Prostate gland (tissue), 2 donors: ENCODE results near the gene PTPRK. TPM values are rescaled to one million over a fixed set of nuclear protein-coding genes. Genes with fewer than 3 reads are reported as not detected.

ENCODE experiments used
- DNase-seq: peaks from one replicate; pipeline ENCODE4 v3.0.0-alpha.2; 2019; ENCODE audit warnings: low spot score
- H3K27ac ChIP-seq, 2 donors: fragments of 200-600 bp; sonication (generic); 2 replicates each; pipeline ENCODE4 v1.5.1; 2017 to 2019
- H3K27me3 ChIP-seq: fragments of 200-600 bp; sonication (generic); replicated peaks from 2 replicates; pipeline ENCODE4 v1.5.1; 2019; ENCODE audit not compliant: insufficient read depth
- H3K36me3 ChIP-seq, 2 donors: fragments of 200-600 bp; sonication (generic); 1 replicate in 1 of 2; 2 replicates in 1 of 2; pipeline versions ENCODE4 v1.5.1 to v1.8.1; 2017 to 2019
- H3K4me1 ChIP-seq: fragments of 200-600 bp; sonication (generic); replicated peaks from 2 replicates; pipeline ENCODE4 v1.5.1; 2019
- H3K4me3 ChIP-seq, 2 donors: fragments of 200-600 bp; sonication (generic); 2 replicates each; pipeline ENCODE4 v1.5.1; 2017 to 2019
- H3K9me3 ChIP-seq: fragments of 200-600 bp; sonication (generic); 2 replicates; pipeline ENCODE4 v1.5.1; 2017
- CTCF ChIP-seq, 4 experiments: fragments of 200-600 bp in 2 of 4; fragments of 450-650 bp in 2 of 4; sonication (generic) in 2 of 4; IDR thresholded peaks; 1 replicate in 3 of 4; 2 replicates in 1 of 4; pipeline ENCODE4 v1.5.1; 2016 to 2019; ENCODE audit warnings: antibody characterized with exemption in 4 of 4, mild to moderate bottlenecking in 2 of 4, moderate library complexity in 2 of 4
- POLR2A ChIP-seq: fragments of 450-650 bp; IDR thresholded peaks from one replicate; pipeline ENCODE4 v1.6.1; 2016; ENCODE audit warnings: antibody characterized with exemption, mild to moderate bottlenecking
- POLR2AphosphoS5 ChIP-seq: sonication (generic); formaldehyde crosslinking; IDR thresholded peaks from one replicate; pipeline ENCODE4 v1.6.1; 2017; ENCODE audit warnings: antibody characterized with exemption
- WGBS: methylation state at CpG from one replicate; pipeline ENCODE4 v1.1.5; 2018; 5-methylcytosine and 5-hydroxymethylcytosine counted together
- intact Hi-C: fragments of 100-400 bp; cut with DNase I; formaldehyde crosslinking; loops from one replicate; pipeline ENCODE4 v1.14.2; 2022
- total RNA-seq, 2 donors: library from RNA; depleted of rRNA; stranded (reverse); fragments of >200 nt; gene quantifications; one replicate each; pipeline ENCODE4 v1.1.0, GENCODE V29; 2016

The PTPRK gene
- total RNA-seq, 2 donors from 2014 or later = 32.0 to 64.6 TPM

DNA sequence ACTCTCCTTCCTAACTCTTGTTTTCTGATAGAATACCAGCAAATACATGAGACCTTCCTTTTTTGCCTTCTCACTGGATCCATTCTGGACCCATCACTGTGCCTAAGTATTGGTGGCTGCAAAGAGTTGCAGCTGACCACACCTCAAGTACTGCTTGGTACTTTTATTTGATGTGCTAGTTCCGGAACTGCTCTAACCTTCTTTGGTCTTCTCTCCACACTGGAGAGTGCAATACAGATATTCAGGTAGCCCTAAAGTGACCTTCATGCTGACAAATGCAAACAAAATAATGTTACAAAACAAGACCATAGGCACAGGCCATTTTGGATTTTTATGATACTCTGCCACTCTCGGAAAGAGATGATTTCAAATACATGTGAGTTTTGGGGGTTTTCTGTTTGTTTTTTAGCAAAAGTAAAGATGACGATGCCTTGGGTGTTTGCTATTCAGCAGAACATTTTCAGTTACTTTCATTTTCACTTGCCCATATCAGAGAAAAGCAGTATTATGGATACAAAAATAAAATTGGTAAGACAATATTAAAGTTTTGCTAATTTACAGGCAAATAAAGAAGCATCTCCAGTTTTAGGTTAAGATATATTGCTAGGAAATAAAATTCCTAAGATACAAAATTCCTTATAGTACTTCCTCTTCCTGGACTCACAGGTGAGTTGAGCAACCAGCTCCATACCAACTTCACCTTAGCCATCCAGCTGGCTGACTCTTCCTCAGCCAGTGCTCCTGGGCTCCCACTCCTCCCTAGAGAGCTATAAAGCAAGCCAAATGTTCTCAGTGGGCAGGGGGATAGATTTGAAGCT lies 42.0 kb downstream of the PTPRK start:
- no peaks in the 10 kb centered on the region for H3K4me1 ChIP-seq
- H3K9me3 ChIP-seq = no peaks in the 10 kb centered on the region
- intact Hi-C loops = no loop called here
- DNase-seq = no peak
- TF ChIP-seq POLR2A (no peak), POLR2AphosphoS5 (no peak), CTCF (IDR thresholded peaks at IDR 0.05) (no peak)
- 67% methylated on average over 3 of the region's 3 CpGs for WGBS
- H3K36me3 ChIP-seq = no peaks in the 10 kb centered on the region
- H3K27me3 ChIP-seq = no peaks in the 10 kb centered on the region
- H3K4me3 ChIP-seq = no peak overlapping the region
- H3K27ac ChIP-seq = no peak overlapping the region

DNA sequence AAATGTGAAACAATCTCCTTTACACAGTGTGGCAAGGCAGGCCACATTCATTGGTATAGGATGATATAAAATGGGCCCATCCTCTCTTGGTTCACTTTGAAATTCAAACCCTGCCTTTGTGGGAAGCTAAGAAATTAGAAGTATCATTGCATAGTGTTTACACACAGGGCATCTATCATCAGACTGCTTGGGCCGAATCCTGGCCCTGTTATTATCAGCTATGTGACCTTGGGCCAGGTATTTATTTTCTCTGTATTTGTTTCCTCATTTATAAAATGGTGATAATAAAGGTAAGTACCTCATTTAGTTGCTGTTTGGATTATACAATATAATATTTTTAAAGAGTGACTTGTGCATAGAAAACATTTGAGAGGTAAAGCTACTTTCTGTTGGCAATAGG lies 45.5 kb downstream of the PTPRK start:
- TF ChIP-seq CTCF (IDR thresholded peaks at IDR 0.05) = no peak
- no peak for TF ChIP-seq POLR2AphosphoS5
- no peak for TF ChIP-seq POLR2A
- H3K4me1 ChIP-seq = no peaks in the 10 kb centered on the region
- no peaks in the 10 kb centered on the region for H3K27me3 ChIP-seq
- WGBS = 80% methylated on average over 1 of the region's 1 CpG
- no peak for DNase-seq
- intact Hi-C loops = no loop called here
- H3K36me3 ChIP-seq = no peaks in the 10 kb centered on the region
- H3K9me3 ChIP-seq = no peaks in the 10 kb centered on the region
- no peak overlapping the region for H3K4me3 ChIP-seq
- H3K27ac ChIP-seq = no peak overlapping the region

DNA sequence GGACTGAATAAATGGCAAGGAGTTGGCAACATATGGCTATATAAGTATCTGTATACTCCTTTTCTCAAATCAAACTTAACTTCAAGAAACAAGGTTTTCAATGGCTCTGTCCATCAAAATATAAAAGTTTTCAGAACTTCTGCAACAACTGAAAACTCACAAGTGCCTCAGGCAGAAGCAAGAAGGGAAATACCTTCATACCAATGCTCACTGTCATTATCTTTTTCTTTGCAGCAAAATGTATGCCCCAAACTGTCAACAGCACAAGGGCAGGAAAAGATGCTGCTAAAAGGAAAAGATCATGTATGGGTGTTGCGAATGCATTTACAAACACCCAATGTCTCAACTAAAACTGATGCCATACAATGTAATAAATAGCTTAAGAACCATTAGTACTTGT lies 45.9 kb downstream of the PTPRK start:
- 95% methylated on average over 1 of the region's 1 CpG for WGBS
- no peaks in the 10 kb centered on the region for H3K27me3 ChIP-seq
- no peak overlapping the region for H3K4me3 ChIP-seq
- intact Hi-C loops = no loop called here
- TF ChIP-seq POLR2A (no peak), CTCF (IDR thresholded peaks at IDR 0.05) (no peak), POLR2AphosphoS5 (no peak)
- no peaks in the 10 kb centered on the region for H3K36me3 ChIP-seq
- no peaks in the 10 kb centered on the region for H3K9me3 ChIP-seq
- H3K4me1 ChIP-seq = no peaks in the 10 kb centered on the region
- DNase-seq = no peak
- H3K27ac ChIP-seq = no peak overlapping the region

- Histone ChIP-seq H3K27me3 (no peaks in the 10 kb centered on the region), H3K27ac (no peak overlapping the region), H3K9me3 (no peaks in the 10 kb centered on the region), H3K36me3 (no peaks in the 10 kb centered on the region), H3K4me1 (no peaks in the 10 kb centered on the region), H3K4me3 (no peak overlapping the region)
- DNase-seq = no peak
- intact Hi-C loops = no loop called here
- 80% methylated on average over 4 of the region's 4 CpGs for WGBS
- TF ChIP-seq POLR2A = no peak
Observed at GRCh38 chr6:128471907-128472306, 48.5 kb downstream of the PTPRK start.

DNA sequence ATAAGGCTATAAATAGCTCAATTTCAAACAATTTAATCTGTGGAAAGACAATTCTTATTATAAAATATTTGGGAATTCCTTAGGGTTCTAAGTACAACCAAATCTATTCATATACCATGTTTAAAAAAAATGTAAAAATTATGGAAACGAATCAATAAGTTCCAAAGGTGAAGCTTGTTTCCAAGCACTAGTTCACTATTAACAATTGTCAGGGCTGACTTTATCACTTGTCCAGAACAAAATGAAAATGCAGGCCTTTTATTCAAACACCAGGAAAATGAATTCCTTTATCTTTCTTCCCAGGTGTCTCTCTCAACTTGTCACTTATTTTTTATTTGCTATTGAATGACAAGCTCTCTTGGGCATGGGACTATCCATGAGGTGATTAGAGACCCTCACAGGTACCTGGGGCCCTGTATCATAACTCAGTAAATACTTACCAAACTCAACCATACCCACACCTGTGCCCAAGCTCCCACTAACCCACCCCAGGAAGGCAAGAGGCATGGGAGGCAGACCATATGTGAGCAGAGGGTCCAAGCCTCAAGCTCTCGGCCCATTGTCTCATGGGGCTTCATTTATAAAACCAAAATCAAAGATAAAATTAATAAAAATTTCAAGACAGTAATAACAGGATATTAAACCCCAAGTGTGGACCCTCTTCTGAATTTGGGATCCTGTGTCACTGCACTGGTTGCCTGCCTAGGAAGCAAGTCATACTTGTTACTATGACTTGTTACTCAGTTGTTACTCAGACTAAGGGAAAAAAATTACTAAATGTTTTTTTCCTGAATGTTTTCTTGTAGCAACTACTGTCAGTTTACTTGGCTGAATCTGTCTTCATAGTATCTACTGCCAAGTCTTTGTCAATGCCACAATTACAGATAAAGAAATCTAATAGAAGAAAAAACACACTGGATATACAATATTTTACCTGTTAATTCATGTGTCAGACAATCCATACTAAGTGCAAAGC lies 54.7 kb downstream of the PTPRK start:
- no peak overlapping the region for H3K27ac ChIP-seq

More for the DNA sequence above, 54.7 kb downstream of the PTPRK start:
- no peak for DNase-seq
- Histone ChIP-seq H3K9me3 (no peaks in the 10 kb centered on the region), H3K36me3 (no peaks in the 10 kb centered on the region), H3K4me1 (no peaks in the 10 kb centered on the region), H3K4me3 (no peak overlapping the region), H3K27me3 (no peaks in the 10 kb centered on the region)
- TF ChIP-seq POLR2A (no peak), POLR2AphosphoS5 (no peak), CTCF (IDR thresholded peaks at IDR 0.05) (no peak)
- intact Hi-C loops = no loop called here
- WGBS = 85% methylated on average over 2 of the region's 2 CpGs
